ENCODE results near the gene MOB1B. TPM values are rescaled to one million over a fixed set of nuclear protein-coding genes. Genes with fewer than 3 reads are reported as not detected.

MOB1B gene
- total RNA-seq, 1 donor from 2014 or later: 28.8 TPM

- no peak for DNase-seq (ENCODE audit: low spot score)
- H3K4me1 Mint-ChIP-seq (ENCODE audit: low read depth): peaks cover 4% of the 10 kb centered on the region
- no peaks in the 10 kb centered on the region for H3K27me3 Mint-ChIP-seq (ENCODE audit: low read depth)
- H3K4me3 Mint-ChIP-seq (ENCODE audit: unreplicated experiment): no peak overlapping the region
- no peaks in the 10 kb centered on the region for H3K9me3 Mint-ChIP-seq (ENCODE audit: low read depth)
- no peaks in the 10 kb centered on the region for H3K36me3 Mint-ChIP-seq (ENCODE audit: low read depth)
- H3K27ac Mint-ChIP-seq (ENCODE audit: unreplicated experiment): no peak overlapping the region
- TF ChIP-seq, protein P1, sequence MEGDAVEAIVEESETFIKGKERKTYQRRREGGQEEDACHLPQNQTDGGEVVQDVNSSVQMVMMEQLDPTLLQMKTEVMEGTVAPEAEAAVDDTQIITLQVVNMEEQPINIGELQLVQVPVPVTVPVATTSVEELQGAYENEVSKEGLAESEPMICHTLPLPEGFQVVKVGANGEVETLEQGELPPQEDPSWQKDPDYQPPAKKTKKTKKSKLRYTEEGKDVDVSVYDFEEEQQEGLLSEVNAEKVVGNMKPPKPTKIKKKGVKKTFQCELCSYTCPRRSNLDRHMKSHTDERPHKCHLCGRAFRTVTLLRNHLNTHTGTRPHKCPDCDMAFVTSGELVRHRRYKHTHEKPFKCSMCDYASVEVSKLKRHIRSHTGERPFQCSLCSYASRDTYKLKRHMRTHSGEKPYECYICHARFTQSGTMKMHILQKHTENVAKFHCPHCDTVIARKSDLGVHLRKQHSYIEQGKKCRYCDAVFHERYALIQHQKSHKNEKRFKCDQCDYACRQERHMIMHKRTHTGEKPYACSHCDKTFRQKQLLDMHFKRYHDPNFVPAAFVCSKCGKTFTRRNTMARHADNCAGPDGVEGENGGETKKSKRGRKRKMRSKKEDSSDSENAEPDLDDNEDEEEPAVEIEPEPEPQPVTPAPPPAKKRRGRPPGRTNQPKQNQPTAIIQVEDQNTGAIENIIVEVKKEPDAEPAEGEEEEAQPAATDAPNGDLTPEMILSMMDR (IDR thresholded peaks at IDR 0.05): no peak
These were observed 33.4 kb upstream of the MOB1B start for GRCh38 chr4:70868778-70869177.

DNA sequence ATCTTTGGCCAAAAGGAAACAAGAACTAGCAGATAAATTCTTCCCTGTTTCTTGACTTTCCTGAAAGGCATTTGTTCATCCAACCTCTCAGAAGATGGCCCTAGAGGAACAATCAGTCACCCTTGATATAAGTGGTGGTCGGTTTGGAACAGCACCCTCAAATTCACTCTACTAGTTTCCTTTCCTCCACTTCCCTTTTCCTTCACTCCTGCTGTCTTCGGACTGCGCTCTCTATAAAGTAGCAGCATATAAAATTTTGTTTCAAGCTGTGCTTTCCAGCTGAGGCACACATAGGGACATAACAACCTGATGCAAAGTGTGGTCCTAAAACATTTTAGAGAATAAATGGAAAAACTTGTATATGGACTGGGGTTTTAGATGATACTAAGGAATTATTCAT lies 29.0 kb upstream of the MOB1B start:
- H3K4me3 Mint-ChIP-seq (ENCODE audit: unreplicated experiment): no peak overlapping the region
- H3K27ac Mint-ChIP-seq (ENCODE audit: unreplicated experiment): no peak overlapping the region
- TF ChIP-seq, protein P1 (IDR thresholded peaks at IDR 0.05): no peak
- no peaks in the 10 kb centered on the region for H3K36me3 Mint-ChIP-seq (ENCODE audit: low read depth)
- H3K4me1 Mint-ChIP-seq (ENCODE audit: low read depth): peaks cover 4% of the 10 kb centered on the region
- H3K9me3 Mint-ChIP-seq (ENCODE audit: low read depth): no peaks in the 10 kb centered on the region
- H3K27me3 Mint-ChIP-seq (ENCODE audit: low read depth): no peaks in the 10 kb centered on the region
- no peak for DNase-seq (ENCODE audit: low spot score)

GRCh38 chr4:70874268-70875156 lies 27.7 kb upstream of the MOB1B start:
- Mint-ChIP-seq H3K9me3 (ENCODE audit: low read depth) (no peaks in the 10 kb centered on the region), H3K27me3 (ENCODE audit: low read depth) (no peaks in the 10 kb centered on the region), H3K27ac (ENCODE audit: unreplicated experiment) (no peak overlapping the region), H3K36me3 (ENCODE audit: low read depth) (no peaks in the 10 kb centered on the region), H3K4me1 (ENCODE audit: low read depth) (peaks cover 4% of the 10 kb centered on the region), H3K4me3 (ENCODE audit: unreplicated experiment) (no peak overlapping the region)
- TF ChIP-seq, protein P1 (IDR thresholded peaks at IDR 0.05): no peak
- DNase-seq (ENCODE audit: low spot score): no peak

DNA sequence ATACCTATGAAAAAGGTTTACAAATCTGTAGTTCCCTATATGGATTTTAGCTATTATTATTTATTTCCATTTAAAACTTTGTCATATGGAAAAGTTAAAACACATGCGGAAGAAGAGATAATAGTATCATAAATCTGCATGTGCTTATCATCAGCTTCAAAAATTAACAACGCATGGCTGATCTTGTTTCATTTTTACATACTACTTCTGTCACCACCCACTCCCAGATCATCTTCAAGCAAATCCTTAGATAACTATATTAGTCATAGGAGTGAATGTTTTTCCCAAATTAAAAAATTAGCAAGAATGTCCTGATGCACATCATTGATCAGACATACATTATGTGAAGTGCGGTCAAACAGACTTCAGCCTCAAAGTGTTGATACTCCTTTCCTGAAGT lies 24.6 kb upstream of the MOB1B start:
- H3K4me1 Mint-ChIP-seq (ENCODE audit: low read depth): peaks cover 4% of the 10 kb centered on the region
- H3K4me3 Mint-ChIP-seq (ENCODE audit: unreplicated experiment): no peak overlapping the region
- no peak overlapping the region for H3K27ac Mint-ChIP-seq (ENCODE audit: unreplicated experiment)
- H3K36me3 Mint-ChIP-seq (ENCODE audit: low read depth): no peaks in the 10 kb centered on the region
- no peaks in the 10 kb centered on the region for H3K27me3 Mint-ChIP-seq (ENCODE audit: low read depth)
- TF ChIP-seq, protein P1 (IDR thresholded peaks at IDR 0.05): no peak
- no peak for DNase-seq (ENCODE audit: low spot score)
- no peaks in the 10 kb centered on the region for H3K9me3 Mint-ChIP-seq (ENCODE audit: low read depth)

DNA sequence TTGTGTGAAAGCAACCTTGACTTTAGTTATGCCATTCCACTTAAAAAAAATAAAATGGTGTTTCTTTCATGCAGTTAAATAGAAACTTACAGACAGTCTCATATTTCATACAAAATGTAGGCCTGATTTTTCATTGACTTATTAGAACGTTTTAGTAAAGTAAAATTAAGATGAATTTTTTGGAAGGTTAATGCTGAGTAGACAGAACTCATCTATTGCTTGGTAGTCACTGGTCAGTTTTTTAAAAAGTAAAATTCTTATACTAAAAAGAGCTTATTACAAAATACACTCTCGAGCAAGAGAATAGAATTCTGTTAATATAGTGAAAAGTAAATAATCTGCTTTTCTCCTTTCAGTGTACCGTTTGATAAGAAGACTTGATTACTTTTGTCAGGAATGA lies 21.4 kb upstream of the MOB1B start:
- H3K4me3 Mint-ChIP-seq (ENCODE audit: unreplicated experiment): no peak overlapping the region
- no peak for DNase-seq (ENCODE audit: low spot score)
- H3K27ac Mint-ChIP-seq (ENCODE audit: unreplicated experiment): no peak overlapping the region
- no peaks in the 10 kb centered on the region for H3K4me1 Mint-ChIP-seq (ENCODE audit: low read depth)
- TF ChIP-seq, protein P1 (IDR thresholded peaks at IDR 0.05): no peak
- no peaks in the 10 kb centered on the region for H3K27me3 Mint-ChIP-seq (ENCODE audit: low read depth)
- H3K9me3 Mint-ChIP-seq (ENCODE audit: low read depth): peaks cover 3% of the 10 kb centered on the region
- no peaks in the 10 kb centered on the region for H3K36me3 Mint-ChIP-seq (ENCODE audit: low read depth)
